CD4-positive, alpha-beta T cell (primary cell): Measurements from ENCODE around the gene SYNGR2. TPM values are rescaled to one million over a fixed set of nuclear protein-coding genes. Genes with fewer than 3 reads are reported as not detected.

Source experiments
- ATAC-seq: fragments of 200-7000 bp; cut with Tn5 transposase; one replicate; pipeline ENCODE4 v1.10.0; 2022; ENCODE audit warnings: mild to moderate bottlenecking; ENCODE audit not compliant: poor library complexity
- CTCF ChIA-PET: fragments of 350-600 bp; sonication (Branson Sonifier 250); formaldehyde crosslinking; loops from one replicate; lab custom pipeline; 2021; ENCODE audit warnings: antibody characterized with exemption, inconsistent platforms; lab: Charles Lee
- POLR2A ChIA-PET: fragments of 350-600 bp; sonication (Branson Sonifier 250); formaldehyde crosslinking; loops from one replicate; lab custom pipeline; 2021; ENCODE audit warnings: antibody characterized with exemption, inconsistent platforms; lab: Charles Lee
- DNase-seq, 14 experiments: peaks; one replicate each; pipeline ENCODE4 v3.0.0-alpha.2; 2013 to 2020; ENCODE audit warnings: mixed read lengths in 2 of 14
- H3K27ac ChIP-seq, 2 donors: one replicate each; pipeline versions ENCODE4 v1.5.1 to v1.7.0; 2013; ENCODE audit warnings: low read length in 2 of 2, low read depth in 1 of 2, mild to moderate bottlenecking in 1 of 2
- H3K27me3 ChIP-seq, 2 experiments: 1 replicate in 1 of 2; 2 replicates in 1 of 2; pipeline versions ENCODE4 v1.6.1 to v1.7.0; 2013; ENCODE audit warnings: low read length in 2 of 2, control low read depth in 1 of 2, mild to moderate bottlenecking in 1 of 2, moderate library complexity in 1 of 2; ENCODE audit not compliant: insufficient read depth in 2 of 2, control insufficient read depth in 1 of 2
- H3K36me3 ChIP-seq: one replicate; pipeline ENCODE4 v1.6.1; 2013; ENCODE audit warnings: low read length, control low read depth; ENCODE audit not compliant: insufficient read depth
- H3K4me1 ChIP-seq: one replicate; pipeline ENCODE4 v1.6.1; 2013; ENCODE audit warnings: low read length, control low read depth; ENCODE audit not compliant: insufficient read depth
- H3K4me3 ChIP-seq: one replicate; pipeline ENCODE4 v1.5.1; 2013; ENCODE audit warnings: mild to moderate bottlenecking, low read length, moderate library complexity
- H3K9me3 ChIP-seq, 2 experiments: 1 replicate in 1 of 2; 2 replicates in 1 of 2; pipeline versions ENCODE4 v1.6.1 to v1.7.0; 2013; ENCODE audit warnings: low read length in 2 of 2, mild to moderate bottlenecking in 2 of 2, control low read depth in 1 of 2, moderate library complexity in 1 of 2; ENCODE audit not compliant: control insufficient read depth in 1 of 2, insufficient read depth in 1 of 2
- H3K27ac Mint-ChIP-seq: one replicate; pipeline ENCODE4 v1.8.0; 2020; ENCODE audit warnings: mixed read lengths
- H3K27me3 Mint-ChIP-seq: one replicate; pipeline ENCODE4 v1.8.0; 2021; ENCODE audit warnings: mixed read lengths
- H3K36me3 Mint-ChIP-seq: one replicate; pipeline ENCODE4 v1.8.0; 2021; ENCODE audit warnings: low read depth, mixed read lengths
- H3K4me1 Mint-ChIP-seq: one replicate; pipeline ENCODE4 v1.8.0; 2021; ENCODE audit warnings: low read depth, mixed read lengths
- H3K4me3 Mint-ChIP-seq: one replicate; pipeline ENCODE4 v1.8.0; 2020; ENCODE audit warnings: mild to moderate bottlenecking, mixed read lengths
- H3K9me3 Mint-ChIP-seq: one replicate; pipeline ENCODE4 v1.8.0; 2020; ENCODE audit warnings: mixed read lengths
- intact Hi-C, 2 experiments: fragments of 100-400 bp; cut with DNase I in 1 of 2; cut with micrococcal nuclease in 1 of 2; formaldehyde crosslinking; loops; one replicate each; pipeline versions ENCODE4 v1.15.1 to v1.9.0; 2023 to 2025; cut with DNase I, micrococcal nuclease
- total RNA-seq, 174 experiments: library from RNA in 2 of 174; stranded (reverse) in 2 of 174; gene quantifications; one replicate each; pipeline ENCODE4 v1.2.3 and lab custom pipeline; 2021 to 2026
- TF ChIP-seq, protein P1 (sequence below): fragments of 200-600 bp; IDR thresholded peaks from one replicate; pipeline ENCODE4 v1.8.0; 2022; ENCODE audit warnings: antibody characterized with exemption, mild to moderate bottlenecking

SYNGR2 gene
- total RNA-seq, 2 experiments from 2014 or later: 34.9 to 41.3 TPM

DNA sequence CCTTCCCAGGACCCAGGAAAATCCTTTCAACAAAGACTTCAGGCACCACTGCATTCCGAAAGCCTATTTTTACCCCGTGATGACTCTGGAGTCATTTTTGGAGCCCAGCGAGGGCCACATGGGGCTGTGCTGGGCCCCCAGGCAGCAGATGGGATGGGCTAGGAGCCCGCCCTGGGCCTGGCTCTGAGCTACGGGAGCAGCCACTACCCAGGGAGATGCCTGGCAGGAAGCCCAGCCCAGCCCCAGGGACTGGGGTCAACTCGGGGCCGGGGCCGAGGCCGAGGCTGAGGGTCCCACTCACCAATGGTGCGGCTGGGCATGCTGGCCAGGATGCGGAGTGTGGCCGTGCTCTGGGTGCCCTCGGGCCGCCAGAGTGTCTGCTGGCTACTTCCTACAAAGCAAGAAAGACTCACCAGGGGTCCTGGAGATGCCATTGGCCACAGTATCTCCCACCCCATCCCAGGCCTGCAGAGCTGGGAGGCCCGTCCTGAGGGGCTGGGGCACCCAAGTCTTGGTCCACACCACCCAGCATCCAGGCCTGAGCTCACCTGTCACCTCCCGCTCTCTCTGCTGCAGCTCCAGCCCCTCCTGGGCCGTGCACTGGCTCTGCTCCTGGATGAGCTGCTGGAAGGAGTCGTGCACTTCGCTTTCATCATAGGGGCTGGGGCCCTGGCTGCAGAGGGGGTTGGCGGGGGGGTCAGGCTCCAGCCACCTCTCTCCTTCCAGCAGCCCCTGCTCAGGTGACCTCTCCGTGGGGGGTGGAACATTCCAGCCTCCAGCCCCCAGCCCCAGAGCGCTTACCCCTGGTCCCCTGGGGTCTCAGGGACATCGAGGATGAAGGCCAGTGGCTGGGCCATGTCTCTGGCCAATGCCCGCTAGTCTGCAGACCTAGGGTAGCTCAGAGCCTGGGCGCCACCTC is 42.1 kb upstream of the SYNGR2 start:
- intact Hi-C loops: loop anchor here (5.0 to 10.0 kb wide), 4 partner anchors 126 to 299 kb away; partner anchors contain the start of gene SOCS3 (in 1 of the 2)
- peak overlapping the region; percentile 83 for H3K27ac Mint-ChIP-seq
- DNase-seq (peak in 1 of 14 experiments; percentile 36), ATAC-seq (no peak)
- no peaks in the 10 kb centered on the region for H3K27me3 Mint-ChIP-seq
- Histone ChIP-seq H3K4me1 (peaks cover 82% of the 10 kb centered on the region), H3K27ac (peak overlapping the region; percentile 68 to 92), H3K9me3 (no peaks in the 10 kb centered on the region), H3K27me3 (no peaks in the 10 kb centered on the region), H3K36me3 (peaks cover 64% of the 10 kb centered on the region), H3K4me3 (peak overlapping the region; percentile 94)
- CTCF ChIA-PET: interaction anchor here (1.7 to 6.5 kb wide), 4 partner anchors 8 to 50 kb away, joined by 4 to 28 read pairs (median 16); no protein-coding TSS in a partner anchor
- no peaks in the 10 kb centered on the region for H3K9me3 Mint-ChIP-seq
- H3K4me3 Mint-ChIP-seq: peak overlapping the region; percentile 96
- peaks cover 72% of the 10 kb centered on the region for H3K4me1 Mint-ChIP-seq
- TF ChIP-seq, protein P1, sequence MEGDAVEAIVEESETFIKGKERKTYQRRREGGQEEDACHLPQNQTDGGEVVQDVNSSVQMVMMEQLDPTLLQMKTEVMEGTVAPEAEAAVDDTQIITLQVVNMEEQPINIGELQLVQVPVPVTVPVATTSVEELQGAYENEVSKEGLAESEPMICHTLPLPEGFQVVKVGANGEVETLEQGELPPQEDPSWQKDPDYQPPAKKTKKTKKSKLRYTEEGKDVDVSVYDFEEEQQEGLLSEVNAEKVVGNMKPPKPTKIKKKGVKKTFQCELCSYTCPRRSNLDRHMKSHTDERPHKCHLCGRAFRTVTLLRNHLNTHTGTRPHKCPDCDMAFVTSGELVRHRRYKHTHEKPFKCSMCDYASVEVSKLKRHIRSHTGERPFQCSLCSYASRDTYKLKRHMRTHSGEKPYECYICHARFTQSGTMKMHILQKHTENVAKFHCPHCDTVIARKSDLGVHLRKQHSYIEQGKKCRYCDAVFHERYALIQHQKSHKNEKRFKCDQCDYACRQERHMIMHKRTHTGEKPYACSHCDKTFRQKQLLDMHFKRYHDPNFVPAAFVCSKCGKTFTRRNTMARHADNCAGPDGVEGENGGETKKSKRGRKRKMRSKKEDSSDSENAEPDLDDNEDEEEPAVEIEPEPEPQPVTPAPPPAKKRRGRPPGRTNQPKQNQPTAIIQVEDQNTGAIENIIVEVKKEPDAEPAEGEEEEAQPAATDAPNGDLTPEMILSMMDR: no peak
- peaks cover 85% of the 10 kb centered on the region for H3K36me3 Mint-ChIP-seq
- POLR2A ChIA-PET: interaction anchor here (0.6 to 15.4 kb wide), 11 partner anchors 11 to 985 kb away, joined by 3 to 766 read pairs (median 6); partner anchors contain the start of genes SEC14L1, TMC8 and TNRC6C

DNA sequence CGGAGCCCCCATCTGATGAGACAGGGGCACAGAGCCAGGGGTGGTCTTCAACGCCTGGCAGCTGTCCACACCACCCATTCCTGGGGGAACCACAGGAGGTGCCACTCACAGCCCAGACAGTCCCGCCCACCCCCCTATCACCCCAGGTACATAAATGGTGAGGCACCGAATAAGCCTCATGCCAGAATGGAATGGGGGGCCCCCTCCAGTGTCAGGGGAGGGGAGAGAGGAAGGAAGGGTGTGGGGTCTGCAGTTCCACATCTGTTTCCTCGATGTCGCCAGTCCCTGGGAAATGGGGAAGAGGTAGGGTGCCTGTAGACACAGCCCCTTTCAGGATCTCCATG is 41.5 kb upstream of the SYNGR2 start:
- no peak for ATAC-seq
- H3K27me3 ChIP-seq: no peaks in the 10 kb centered on the region
- intact Hi-C loops: loop anchor here (5.0 to 10.0 kb wide), 4 partner anchors 125 to 298 kb away; partner anchors contain the start of gene SOCS3 (in 1 of the 2)
- no peaks in the 10 kb centered on the region for H3K9me3 Mint-ChIP-seq
- H3K36me3 ChIP-seq: peaks cover 59% of the 10 kb centered on the region
- H3K9me3 ChIP-seq: no peaks in the 10 kb centered on the region
- H3K4me1 ChIP-seq: peaks cover 79% of the 10 kb centered on the region
- peak overlapping the region; percentile 83 for H3K27ac Mint-ChIP-seq
- DNase-seq: no peak
- ChIA-PET CTCF (interaction anchor here (0.9 to 6.5 kb wide), 5 partner anchors 11 to 124 kb away, joined by 3 to 28 read pairs (median 5); no protein-coding TSS in a partner anchor), POLR2A (interaction anchor here (0.6 to 15.4 kb wide), 10 partner anchors 8 to 686 kb away, joined by 3 to 766 read pairs (median 9); partner anchors contain the start of genes TMC8 and TNRC6C)
- peak overlapping the region; percentile 14 to 92 for H3K27ac ChIP-seq
- TF ChIP-seq, protein P1: no peak
- peaks cover 65% of the 10 kb centered on the region for H3K4me1 Mint-ChIP-seq
- peaks cover 80% of the 10 kb centered on the region for H3K36me3 Mint-ChIP-seq
- peak overlapping the region; percentile 96 for H3K4me3 Mint-ChIP-seq
- peak overlapping the region; percentile 94 for H3K4me3 ChIP-seq
- no peaks in the 10 kb centered on the region for H3K27me3 Mint-ChIP-seq

DNA sequence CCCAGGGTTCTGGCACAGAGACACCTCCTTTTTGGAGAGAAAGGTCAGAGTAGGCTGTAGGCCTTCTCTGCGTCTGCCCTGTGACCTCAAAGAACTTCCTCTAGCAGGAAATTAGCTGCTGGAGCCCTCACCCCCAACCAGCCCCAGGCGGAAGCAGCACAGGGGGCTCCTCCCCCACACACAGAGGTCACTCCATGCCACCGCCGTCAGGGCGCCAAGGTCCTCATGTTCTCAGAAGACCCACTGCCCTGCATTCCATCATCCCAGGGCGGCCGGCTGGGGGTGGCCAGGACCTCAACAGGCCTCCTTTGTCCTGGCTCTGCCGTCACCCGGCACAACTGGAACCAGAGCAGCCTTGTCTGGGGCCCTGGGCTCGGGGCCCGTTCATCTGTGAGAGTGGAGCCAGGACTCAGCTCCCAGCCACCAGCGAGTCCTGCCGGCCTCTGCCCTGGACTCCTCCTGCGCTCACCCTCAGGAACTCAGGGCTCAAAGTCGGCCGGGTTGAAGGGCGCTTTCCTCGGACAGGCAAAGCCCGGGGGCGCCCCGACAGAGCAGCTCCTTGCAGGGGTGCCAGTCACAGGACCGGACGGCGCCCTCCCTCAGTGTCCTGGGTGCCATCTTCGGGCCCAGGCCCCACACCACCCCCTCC is 41.0 kb upstream of the SYNGR2 start:
- POLR2A ChIA-PET: interaction anchor here (0.9 to 15.4 kb wide), 13 partner anchors 8 to 686 kb away, joined by 3 to 766 read pairs (median 6); partner anchors contain the start of genes TMC8 and TNRC6C
- peak overlapping the region; percentile 96 for H3K4me3 Mint-ChIP-seq

More for the DNA sequence above, 41.0 kb upstream of the SYNGR2 start:
- Mint-ChIP-seq H3K27ac (peak overlapping the region; percentile 83), H3K27me3 (no peaks in the 10 kb centered on the region), H3K36me3 (peaks cover 77% of the 10 kb centered on the region), H3K9me3 (no peaks in the 10 kb centered on the region), H3K4me1 (peaks cover 60% of the 10 kb centered on the region)
- TF ChIP-seq, protein P1: no peak
- CTCF ChIA-PET: interaction anchor here (0.7 to 5.9 kb wide), 5 partner anchors 10 to 124 kb away, joined by 3 to 24 read pairs (median 4); no protein-coding TSS in a partner anchor
- Histone ChIP-seq H3K27ac (peak overlapping the region; percentile 49 to 92), H3K27me3 (no peaks in the 10 kb centered on the region), H3K4me3 (peak overlapping the region; percentile 94), H3K36me3 (peaks cover 57% of the 10 kb centered on the region), H3K9me3 (no peaks in the 10 kb centered on the region), H3K4me1 (peaks cover 76% of the 10 kb centered on the region)
- intact Hi-C loops: loop anchor here (5.0 to 10.0 kb wide), 4 partner anchors 125 to 297 kb away; partner anchors contain the start of gene SOCS3 (in 1 of the 2)
- ATAC-seq (peak; percentile 12), DNase-seq (peak; percentile 43 to 91 (median 66))
